Neural cell (in vitro differentiated cells): ENCODE measurements around the gene ATP6V1E1. TPM values are rescaled to one million over a fixed set of nuclear protein-coding genes. Genes with fewer than 3 reads are reported as not detected.
A peak's percentile ranks its signal among the peaks of the same experiment; 100 is the strongest.

Experiments
- H2AFZ ChIP-seq: fragments of 200-600, 300-800 bp; sonication (generic), shearing (Covaris generic); 2 replicates; pipeline ENCODE4 v1.6.0; 2014; ENCODE audit warnings: low read depth, mild to moderate bottlenecking, antibody characterized with exemption, low read length, moderate library complexity
- H3F3A ChIP-seq: fragments of 200-600 bp; shearing (Covaris generic); 2 replicates; pipeline ENCODE4 v1.6.1; 2016; ENCODE audit warnings: mild to moderate bottlenecking, moderate library complexity, mixed read lengths, antibody characterized with exemption, low read length; ENCODE audit not compliant: insufficient read depth, poor library complexity, severe bottlenecking
- H3K27ac ChIP-seq: fragments of 200-600, 300-800 bp; sonication (generic), shearing (Covaris generic); 2 replicates; pipeline ENCODE4 v1.5.1; 2014; ENCODE audit warnings: mild to moderate bottlenecking, low read length, moderate library complexity
- H3K27me3 ChIP-seq: fragments of 300-800, 200-600 bp; sonication (generic), shearing (Covaris generic); 2 replicates; pipeline ENCODE4 v1.6.0; 2014; ENCODE audit warnings: mild to moderate bottlenecking, low read depth, low read length, moderate library complexity; ENCODE audit not compliant: insufficient read depth
- H3K36me3 ChIP-seq: fragments of 300-800, 200-600 bp; sonication (generic), shearing (Covaris generic); 2 replicates; pipeline ENCODE4 v1.5.1; 2014; ENCODE audit warnings: mild to moderate bottlenecking, antibody characterized with exemption, low read length, moderate library complexity; ENCODE audit not compliant: insufficient read depth
- H3K4me2 ChIP-seq: fragments of 300-800, 200-600 bp; sonication (generic), shearing (Covaris generic); 2 replicates; pipeline ENCODE4 v1.6.0; 2014; ENCODE audit warnings: mild to moderate bottlenecking, low read length
- H3K4me3 ChIP-seq: fragments of 300-800, 200-600 bp; sonication (generic), shearing (Covaris generic); 2 replicates; pipeline ENCODE4 v1.5.1; 2014; ENCODE audit warnings: mild to moderate bottlenecking, low read length, moderate library complexity
- H3K79me2 ChIP-seq: fragments of 200-600 bp; shearing (Covaris generic); replicated peaks from 2 replicates; pipeline ENCODE4 v1.6.0; 2014; ENCODE audit warnings: mild to moderate bottlenecking, low read length, moderate library complexity; ENCODE audit not compliant: insufficient read depth
- H3K9ac ChIP-seq: fragments of 300-800, 200-600 bp; sonication (generic), shearing (Covaris generic); 2 replicates; pipeline ENCODE4 v1.6.1; 2016; ENCODE audit warnings: mild to moderate bottlenecking, low read length, mixed read lengths
- H3K9me2 ChIP-seq: fragments of 200-600 bp; shearing (Covaris generic); 2 replicates; pipeline ENCODE4 v1.6.1; 2016; ENCODE audit warnings: mild to moderate bottlenecking, low read length, mixed read lengths; ENCODE audit not compliant: insufficient read depth
- H3K9me3 ChIP-seq: fragments of 200-600, 300-800 bp; sonication (generic), shearing (Covaris generic); 2 replicates; pipeline ENCODE4 v1.6.1; 2016; ENCODE audit warnings: mild to moderate bottlenecking, mixed run types, low read length, moderate library complexity, mixed read lengths
- H4K20me1 ChIP-seq: fragments of 200-600 bp; shearing (Covaris generic); 2 replicates; pipeline ENCODE4 v1.6.1; 2016; ENCODE audit warnings: mild to moderate bottlenecking, mixed run types; ENCODE audit not compliant: insufficient read depth
- CTCF ChIP-seq: fragments of 450-650 bp; IDR thresholded peaks from 2 replicates; pipeline ENCODE4 v1.5.1; 2014; ENCODE audit warnings: antibody characterized with exemption, mild to moderate bottlenecking, moderate library complexity; ENCODE audit not compliant: poor library complexity, severe bottlenecking
- EP300 ChIP-seq: fragments of 450-650 bp; conservative IDR thresholded peaks from 2 replicates; pipeline ENCODE4 v1.6.1; 2014; ENCODE audit warnings: antibody characterized with exemption, mild to moderate bottlenecking, moderate library complexity; ENCODE audit not compliant: poor library complexity, severe bottlenecking
- EZH2 ChIP-seq: fragments of 200-600, 300-800 bp; shearing (Covaris generic), sonication (generic); IDR thresholded peaks from 2 replicates; pipeline ENCODE4 v1.6.1; 2014; ENCODE audit warnings: antibody characterized with exemption, low read length, borderline replicate concordance, mild to moderate bottlenecking; ENCODE audit not compliant: insufficient read depth, poor library complexity, severe bottlenecking
- MXI1 ChIP-seq: fragments of 450-650 bp; conservative IDR thresholded peaks from 2 replicates; pipeline ENCODE4 v1.6.1; 2014; ENCODE audit warnings: antibody characterized with exemption, mild to moderate bottlenecking; ENCODE audit not compliant: poor library complexity, severe bottlenecking
- POLR2AphosphoS5 ChIP-seq: IDR thresholded peaks from 2 replicates; pipeline ENCODE4 v1.6.1; 2012
- RAD21 ChIP-seq: fragments of 450-650 bp; conservative IDR thresholded peaks from 2 replicates; pipeline ENCODE4 v1.6.1; 2014; ENCODE audit warnings: antibody characterized with exemption, mild to moderate bottlenecking, moderate library complexity
- REST ChIP-seq: IDR thresholded peaks from 2 replicates; pipeline ENCODE4 v1.6.1; 2012; ENCODE audit warnings: borderline replicate concordance
- SMC3 ChIP-seq: fragments of 450-650 bp; conservative IDR thresholded peaks from 2 replicates; pipeline ENCODE4 v1.6.1; 2014; ENCODE audit warnings: antibody characterized with exemption, mild to moderate bottlenecking, moderate library complexity; ENCODE audit not compliant: poor library complexity
- TAF1 ChIP-seq: IDR thresholded peaks from 2 replicates; pipeline ENCODE4 v1.6.1; 2012; ENCODE audit warnings: low read depth
- polyA plus RNA-seq: library from polyadenylated mRNA; depleted of rRNA; stranded (reverse); fragments of >200 nt; gene quantifications from 2 replicates; pipeline ENCODE4 v1.2.3, GENCODE V29; 2014

The ATP6V1E1 gene
- polyA plus RNA-seq, 1 donor from 2014 or later = 224 TPM

GRCh38 chr22:17641269-17641668 is 12.7 kb upstream of the ATP6V1E1 start:
- Histone ChIP-seq H3K27me3 (no peaks in the 10 kb centered on the region), H3K9ac (no peak overlapping the region), H3K79me2 (peaks cover 7% of the 10 kb centered on the region), H4K20me1 (no peaks in the 10 kb centered on the region), H3K9me3 (no peaks in the 10 kb centered on the region), H3K36me3 (no peaks in the 10 kb centered on the region), H3K9me2 (no peaks in the 10 kb centered on the region), H3K4me2 (no peak overlapping the region), H3K27ac (no peak overlapping the region), H3K4me3 (no peak overlapping the region), H3F3A (no peaks in the 10 kb centered on the region), H2AFZ (no peak overlapping the region)
- TF ChIP-seq CTCF = no peak
- no peak for TF ChIP-seq MXI1
- no peak for TF ChIP-seq SMC3
- no peak for TF ChIP-seq EP300
- no peak for TF ChIP-seq POLR2AphosphoS5
- no peak for TF ChIP-seq RAD21
- TF ChIP-seq EZH2 = no peak
- no peak for TF ChIP-seq TAF1
- no peak for TF ChIP-seq REST

GRCh38 chr22:17639247-17639741 is 10.7 kb upstream of the ATP6V1E1 start:
- peaks cover 7% of the 10 kb centered on the region for H3K79me2 ChIP-seq
- peak overlapping the region; percentile 74 for H2AFZ ChIP-seq
- H3K4me3 ChIP-seq = peak overlapping the region; percentile 84
- no peak for TF ChIP-seq POLR2AphosphoS5
- no peak for TF ChIP-seq TAF1
- TF ChIP-seq EP300 = no peak
- no peak for TF ChIP-seq RAD21
- TF ChIP-seq CTCF = no peak
- no peak for TF ChIP-seq MXI1
- no peak for TF ChIP-seq SMC3
- no peaks in the 10 kb centered on the region for H4K20me1 ChIP-seq
- no peaks in the 10 kb centered on the region for H3K9me2 ChIP-seq
- no peaks in the 10 kb centered on the region for H3F3A ChIP-seq
- peak overlapping the region; percentile 66 for H3K4me2 ChIP-seq
- no peaks in the 10 kb centered on the region for H3K36me3 ChIP-seq
- no peaks in the 10 kb centered on the region for H3K27me3 ChIP-seq
- H3K9me3 ChIP-seq = no peaks in the 10 kb centered on the region
- peak overlapping the region; percentile 95 for H3K27ac ChIP-seq
- H3K9ac ChIP-seq = peak overlapping the region; percentile 89
